Cardiac muscle cell (in vitro differentiated cells and primary cell): ENCODE measurements around the gene NEK10. TPM values are rescaled to one million over a fixed set of nuclear protein-coding genes. Genes with fewer than 3 reads are reported as not detected.

Experiments used
- DNase-seq, 2 donors: peaks; one replicate each; pipeline versions ENCODE4 v3.0.0 to v3.0.0-alpha.2; 2010 to 2017; ENCODE audit warnings: low read depth in 1 of 2, low spot score in 1 of 2
- H3K27ac ChIP-seq: fragments of 200-600 bp; sonication (generic); 2 replicates; pipeline ENCODE4 v1.5.1; 2016
- H3K27me3 ChIP-seq: fragments of 200-600 bp; sonication (generic); 2 replicates; pipeline ENCODE4 v1.6.0; 2016; ENCODE audit warnings: control low read depth
- H3K36me3 ChIP-seq: fragments of 200-600 bp; sonication (generic); 2 replicates; pipeline ENCODE4 v1.5.1; 2016; ENCODE audit warnings: control low read depth
- H3K4me1 ChIP-seq: fragments of 200-600 bp; sonication (generic); 2 replicates; pipeline ENCODE4 v1.8.1; 2017; ENCODE audit warnings: low read depth, mild to moderate bottlenecking, mixed run types
- H3K4me3 ChIP-seq: fragments of 200-600 bp; sonication (generic); 2 replicates; pipeline ENCODE4 v1.5.1; 2016; ENCODE audit warnings: mild to moderate bottlenecking
- H3K9me3 ChIP-seq: fragments of 200-600 bp; sonication (generic); 2 replicates; pipeline ENCODE4 v1.5.1; 2017; ENCODE audit warnings: low read depth, mild to moderate bottlenecking, control low read depth
- polyA plus RNA-seq: library from polyadenylated mRNA; unstranded; fragments of >200 nt; fragmentation: Nextera tagmentation; extraction: Ambion mirVana; gene quantifications from 2 replicates; pipeline ENCODE4 v1.2.1, GENCODE V29; 2016
- total RNA-seq: library from RNA; depleted of rRNA; stranded (reverse); fragments of >200 nt; gene quantifications from 2 replicates; pipeline ENCODE4 v1.2.3, GENCODE V29; 2016
- TF ChIP-seq, protein P1 (sequence below): IDR thresholded peaks from 2 replicates; pipeline ENCODE4 v1.5.1; 2012; ENCODE audit warnings: low read depth, mild to moderate bottlenecking, low read length

Gene NEK10
- total and polyA plus RNA-seq, 2 experiments from 2014 or later = 0.54 to 2.1 TPM

DNA sequence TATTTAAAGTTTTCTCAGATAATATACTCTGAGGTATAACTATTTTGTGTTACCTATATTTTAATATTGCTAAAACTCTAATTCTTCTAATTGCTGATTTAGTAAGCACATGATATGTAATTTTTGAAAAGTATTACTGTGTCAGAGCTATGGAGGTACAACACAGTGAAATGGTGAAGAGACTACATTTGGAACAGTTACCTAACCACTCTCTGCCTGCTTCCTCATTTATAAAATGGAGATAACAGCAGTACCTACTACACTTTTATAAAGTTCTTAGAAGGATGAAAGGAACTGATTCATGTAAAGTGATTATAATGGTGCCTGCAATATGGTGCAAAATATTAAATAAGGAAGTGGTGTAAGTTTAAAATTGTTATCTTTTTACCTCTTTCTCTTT, 16.3 kb upstream of the NEK10 start:
- Histone ChIP-seq H3K36me3 (peaks cover 40% of the 10 kb centered on the region), H3K9me3 (no peaks in the 10 kb centered on the region), H3K27ac (no peak overlapping the region), H3K4me1 (no peaks in the 10 kb centered on the region), H3K27me3 (no peaks in the 10 kb centered on the region), H3K4me3 (no peak overlapping the region)
- DNase-seq = no peak
- TF ChIP-seq, protein P1, sequence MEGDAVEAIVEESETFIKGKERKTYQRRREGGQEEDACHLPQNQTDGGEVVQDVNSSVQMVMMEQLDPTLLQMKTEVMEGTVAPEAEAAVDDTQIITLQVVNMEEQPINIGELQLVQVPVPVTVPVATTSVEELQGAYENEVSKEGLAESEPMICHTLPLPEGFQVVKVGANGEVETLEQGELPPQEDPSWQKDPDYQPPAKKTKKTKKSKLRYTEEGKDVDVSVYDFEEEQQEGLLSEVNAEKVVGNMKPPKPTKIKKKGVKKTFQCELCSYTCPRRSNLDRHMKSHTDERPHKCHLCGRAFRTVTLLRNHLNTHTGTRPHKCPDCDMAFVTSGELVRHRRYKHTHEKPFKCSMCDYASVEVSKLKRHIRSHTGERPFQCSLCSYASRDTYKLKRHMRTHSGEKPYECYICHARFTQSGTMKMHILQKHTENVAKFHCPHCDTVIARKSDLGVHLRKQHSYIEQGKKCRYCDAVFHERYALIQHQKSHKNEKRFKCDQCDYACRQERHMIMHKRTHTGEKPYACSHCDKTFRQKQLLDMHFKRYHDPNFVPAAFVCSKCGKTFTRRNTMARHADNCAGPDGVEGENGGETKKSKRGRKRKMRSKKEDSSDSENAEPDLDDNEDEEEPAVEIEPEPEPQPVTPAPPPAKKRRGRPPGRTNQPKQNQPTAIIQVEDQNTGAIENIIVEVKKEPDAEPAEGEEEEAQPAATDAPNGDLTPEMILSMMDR = no peak

DNA sequence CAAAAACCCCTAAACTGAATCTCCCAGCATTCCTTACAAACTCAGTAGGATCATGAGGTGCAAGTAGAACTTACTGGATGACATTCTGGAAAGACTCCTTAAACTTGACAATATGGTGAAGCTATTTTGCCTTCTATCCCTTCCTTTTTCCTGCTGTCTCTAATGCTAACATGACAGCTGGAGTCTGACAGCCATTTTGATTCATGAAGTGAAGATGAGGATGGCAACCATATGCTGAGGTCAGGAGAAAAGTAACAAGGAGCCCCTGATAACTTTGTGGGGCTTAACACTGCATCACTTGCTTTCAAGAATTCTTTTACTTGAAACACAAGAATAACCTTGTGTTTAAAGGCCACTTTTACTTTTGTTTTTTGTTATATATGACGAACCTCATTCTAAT, 15.0 kb upstream of the NEK10 start:
- Histone ChIP-seq H3K4me1 (no peaks in the 10 kb centered on the region), H3K4me3 (no peak overlapping the region), H3K27ac (no peak overlapping the region), H3K36me3 (peaks cover 33% of the 10 kb centered on the region), H3K27me3 (no peaks in the 10 kb centered on the region), H3K9me3 (no peaks in the 10 kb centered on the region)
- TF ChIP-seq, protein P1 = no peak
- no peak for DNase-seq

DNA sequence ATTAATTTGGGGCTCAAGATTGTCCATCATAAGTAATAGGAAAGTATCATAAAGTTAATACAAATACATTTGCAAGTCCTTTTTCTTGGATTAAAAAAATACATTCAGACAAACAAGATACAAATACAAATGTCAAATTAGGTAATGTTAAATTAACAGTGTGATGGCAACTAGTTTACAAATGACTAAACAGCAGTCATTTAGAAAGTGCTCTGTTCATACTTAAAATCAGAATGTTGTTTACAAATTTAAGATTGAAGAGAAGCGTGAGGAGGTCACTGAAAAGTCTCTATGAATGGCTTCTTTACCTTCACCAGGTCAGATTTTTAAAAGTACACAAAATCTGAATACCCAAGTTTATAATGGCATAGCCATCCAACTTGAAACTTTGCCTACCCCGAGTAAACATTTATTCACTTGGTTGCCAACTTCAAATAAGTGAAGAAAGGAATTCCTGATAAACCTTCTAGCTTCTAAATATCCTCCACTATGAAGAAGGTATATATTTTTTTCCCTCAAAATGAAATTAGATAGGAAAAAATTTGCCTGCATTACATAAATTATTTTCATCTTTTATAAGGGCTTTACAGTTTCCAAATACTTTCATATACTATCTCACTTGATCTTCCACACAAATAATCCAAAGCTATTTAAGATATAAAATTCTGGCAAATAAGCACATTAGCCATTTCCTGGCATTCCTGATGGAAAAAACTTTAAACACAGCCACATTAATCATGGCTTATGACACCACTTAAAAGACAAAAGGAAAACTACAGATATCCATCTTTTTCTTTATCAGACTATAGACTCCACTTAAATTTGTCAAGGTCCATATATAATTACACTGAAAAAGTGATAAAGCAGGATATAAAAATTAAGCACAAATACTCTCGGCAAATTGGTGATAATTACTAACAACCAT, 11.5 kb upstream of the NEK10 start:
- TF ChIP-seq, protein P1 = no peak
- no peak for DNase-seq
- Histone ChIP-seq H3K4me3 (no peak overlapping the region), H3K36me3 (peaks cover 39% of the 10 kb centered on the region), H3K27ac (no peak overlapping the region), H3K4me1 (no peaks in the 10 kb centered on the region), H3K9me3 (no peaks in the 10 kb centered on the region), H3K27me3 (no peaks in the 10 kb centered on the region)

DNA sequence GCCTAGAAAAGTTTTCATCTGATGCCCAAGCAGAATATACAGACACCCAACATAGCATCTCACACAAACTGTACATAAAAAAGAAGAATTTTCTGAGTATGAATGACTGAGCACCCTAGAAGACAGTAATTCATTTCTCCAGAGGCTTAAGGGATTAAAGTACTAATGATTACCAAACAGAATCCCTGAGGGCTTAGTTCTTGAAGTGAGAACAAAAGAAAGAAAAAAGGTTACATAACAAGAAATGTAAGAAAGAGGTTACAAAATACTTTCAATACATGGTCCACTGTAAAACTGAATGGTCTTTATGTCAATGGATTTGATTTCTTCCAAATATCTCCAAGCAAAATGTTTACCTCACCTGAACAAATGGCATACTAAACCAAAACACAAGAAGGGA, 9.1 kb upstream of the NEK10 start:
- Histone ChIP-seq H3K36me3 (peaks cover 21% of the 10 kb centered on the region), H3K9me3 (no peaks in the 10 kb centered on the region), H3K4me3 (no peak overlapping the region), H3K27ac (no peak overlapping the region), H3K4me1 (no peaks in the 10 kb centered on the region), H3K27me3 (no peaks in the 10 kb centered on the region)
- TF ChIP-seq, protein P1 = no peak
- DNase-seq = no peak

DNA sequence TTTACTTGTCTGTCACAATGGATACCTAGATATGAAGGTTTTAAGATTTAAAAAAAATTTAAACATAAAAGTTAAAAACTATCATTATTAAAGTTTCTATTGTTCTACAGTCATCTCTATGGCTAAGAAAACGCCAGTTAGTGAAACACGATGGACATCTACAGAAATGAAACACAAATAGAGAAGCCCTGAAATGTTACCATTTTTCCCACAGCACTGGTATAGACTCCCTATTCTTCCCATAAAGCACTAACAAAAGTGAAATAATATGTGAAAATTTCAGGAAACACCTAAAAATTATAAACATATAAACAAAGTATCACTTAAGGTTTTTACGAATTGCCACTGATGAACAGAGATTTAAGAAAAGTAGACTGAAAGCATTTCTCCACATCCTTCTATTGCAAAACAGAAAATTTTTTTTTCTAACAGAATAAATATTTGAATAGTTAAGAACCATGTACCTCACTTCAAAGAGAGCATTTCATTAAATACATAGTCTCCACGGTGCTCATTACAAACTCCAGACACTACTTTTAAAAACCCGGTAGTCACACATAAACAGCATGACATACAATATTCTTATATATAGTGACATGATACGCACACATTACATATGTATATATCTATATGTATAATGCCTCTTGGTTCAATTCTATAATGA, 7.1 kb upstream of the NEK10 start:
- Histone ChIP-seq H3K27ac (no peak overlapping the region), H3K9me3 (no peaks in the 10 kb centered on the region)
- TF ChIP-seq, protein P1 = no peak

More for the DNA sequence above, 7.1 kb upstream of the NEK10 start:
- Histone ChIP-seq H3K4me3 (no peak overlapping the region), H3K36me3 (peaks cover 13% of the 10 kb centered on the region), H3K4me1 (no peaks in the 10 kb centered on the region), H3K27me3 (no peaks in the 10 kb centered on the region)
- DNase-seq = no peak
